Body of pancreas (tissue), 4 donors: ENCODE data around the gene GRID2. TPM values are rescaled to one million over a fixed set of nuclear protein-coding genes. Genes with fewer than 3 reads are reported as not detected.

Source experiments
- ATAC-seq: fragments of 150-250 bp; one replicate; pipeline ENCODE4 v1.9.1; 2016
- DNase-seq, 4 donors: peaks; one replicate each; pipeline ENCODE4 v3.0.0-alpha.2; 2019
- H3K27ac ChIP-seq, 4 donors: fragments of 200-600 bp; sonication (generic); 1 replicate in 3 of 4; 2 replicates in 1 of 4; pipeline versions ENCODE4 v1.5.1 to v1.6.1; 2016 to 2019; ENCODE audit warnings: mild to moderate bottlenecking in 1 of 4, mixed read lengths in 1 of 4, moderate library complexity in 1 of 4
- H3K27me3 ChIP-seq, 2 donors: fragments of 200-600 bp; sonication (generic); one replicate each; pipeline ENCODE4 v1.6.0; 2016; ENCODE audit warnings: mild to moderate bottlenecking in 1 of 2
- H3K36me3 ChIP-seq, 2 donors: fragments of 200-600 bp; sonication (generic); replicated peaks in 1 of 2; 2 replicates each; pipeline ENCODE4 v1.5.1; 2016; ENCODE audit warnings: low read depth in 2 of 2; ENCODE audit not compliant: insufficient read depth in 1 of 2
- H3K4me1 ChIP-seq: fragments of 200-600 bp; sonication (generic); one replicate; pipeline ENCODE4 v1.6.0; 2016
- H3K4me3 ChIP-seq, 2 donors: fragments of 200-600 bp; sonication (generic); 1 replicate in 1 of 2; 2 replicates in 1 of 2; pipeline ENCODE4 v1.5.1; 2016 to 2019
- H3K9me3 ChIP-seq, 3 donors: fragments of 200-600 bp; sonication (generic); 1 replicate in 2 of 3; 2 replicates in 1 of 3; pipeline ENCODE4 v1.5.1; 2016
- POLR2A ChIP-seq, 3 donors: fragments of 450-650 bp; IDR thresholded peaks; one replicate each; pipeline ENCODE4 v1.6.1; 2016; ENCODE audit warnings: antibody characterized with exemption in 3 of 3, mild to moderate bottlenecking in 2 of 3
- WGBS, 2 donors: methylation state at CpG; one replicate each; pipeline ENCODE4 v1.1.5; 2017; 5-methylcytosine and 5-hydroxymethylcytosine counted together
- intact Hi-C: fragments of 100-400 bp; cut with DNase I; formaldehyde crosslinking; loops from one replicate; pipeline ENCODE4 v1.15.1; 2023
- total RNA-seq, 2 donors: library from RNA; depleted of rRNA; stranded (reverse); fragments of >200 nt; gene quantifications; one replicate each; pipeline ENCODE4 v1.1.0, GENCODE V29; 2016
- TF ChIP-seq, protein P1 (sequence below), 7 experiments: fragments of 450-650 bp in 4 of 7; fragments of 200-600 bp in 3 of 7; sonication (generic) in 3 of 7; IDR thresholded peaks; one replicate each; pipeline ENCODE4 v1.5.1; 2016 to 2019; ENCODE audit warnings: antibody characterized with exemption in 7 of 7

The GRID2 gene
- total RNA-seq, 2 donors from 2014 or later = not detected

DNA sequence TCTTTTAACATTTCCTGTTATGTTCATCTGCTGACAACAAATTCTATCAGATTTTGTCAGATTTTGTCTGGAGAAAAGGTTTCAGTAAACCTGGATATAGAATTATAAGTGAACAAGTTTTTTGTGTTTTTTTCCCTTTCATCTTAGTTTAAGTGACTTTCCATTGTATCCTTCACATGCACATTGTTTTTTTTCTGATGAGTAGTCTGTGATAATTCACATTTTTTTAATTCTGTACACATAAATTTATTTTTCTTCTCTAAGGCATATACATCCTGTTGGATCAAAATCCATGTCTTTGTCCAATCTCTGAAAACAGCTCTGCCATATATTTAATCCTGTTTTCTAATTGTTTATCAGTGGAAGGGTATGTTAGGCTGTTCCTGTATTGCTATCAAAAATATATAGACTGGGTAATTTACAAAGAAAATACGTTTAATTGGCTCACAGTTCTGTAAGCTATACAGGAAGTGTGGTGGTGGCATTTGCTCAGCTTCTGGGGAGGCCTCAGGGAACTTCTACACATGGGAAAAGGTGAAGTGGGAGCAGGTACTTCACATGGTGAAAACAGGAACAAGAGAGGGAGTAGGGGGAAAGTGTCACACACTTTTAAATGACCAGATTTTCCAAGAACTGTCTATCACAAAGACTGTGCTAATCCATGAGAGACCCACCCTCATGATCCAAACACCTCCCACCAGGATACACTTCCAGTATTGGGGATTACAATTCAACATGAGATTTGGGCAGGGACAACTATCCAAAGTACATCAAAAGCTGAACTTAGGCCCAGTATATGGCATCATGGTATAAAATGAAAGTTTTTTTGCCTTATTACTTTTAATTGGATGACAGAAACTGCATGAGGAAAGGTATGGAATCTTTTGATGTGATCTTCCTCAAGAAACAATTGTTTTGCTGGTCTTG lies 45.6 kb upstream of the GRID2 start:
- Histone ChIP-seq H3K27ac (no peak overlapping the region), H3K27me3 (no peaks in the 10 kb centered on the region), H3K4me1 (no peaks in the 10 kb centered on the region), H3K4me3 (no peak overlapping the region), H3K9me3 (no peaks in the 10 kb centered on the region), H3K36me3 (no peaks in the 10 kb centered on the region)
- WGBS, 2 donors = 18 to 38% methylated on average over 1 of the region's 1 CpG
- DNase-seq (no peak), ATAC-seq (no peak)
- intact Hi-C loops = no loop called here
- TF ChIP-seq POLR2A (IDR thresholded peaks at IDR 0.05) = no peak
- TF ChIP-seq, protein P1, sequence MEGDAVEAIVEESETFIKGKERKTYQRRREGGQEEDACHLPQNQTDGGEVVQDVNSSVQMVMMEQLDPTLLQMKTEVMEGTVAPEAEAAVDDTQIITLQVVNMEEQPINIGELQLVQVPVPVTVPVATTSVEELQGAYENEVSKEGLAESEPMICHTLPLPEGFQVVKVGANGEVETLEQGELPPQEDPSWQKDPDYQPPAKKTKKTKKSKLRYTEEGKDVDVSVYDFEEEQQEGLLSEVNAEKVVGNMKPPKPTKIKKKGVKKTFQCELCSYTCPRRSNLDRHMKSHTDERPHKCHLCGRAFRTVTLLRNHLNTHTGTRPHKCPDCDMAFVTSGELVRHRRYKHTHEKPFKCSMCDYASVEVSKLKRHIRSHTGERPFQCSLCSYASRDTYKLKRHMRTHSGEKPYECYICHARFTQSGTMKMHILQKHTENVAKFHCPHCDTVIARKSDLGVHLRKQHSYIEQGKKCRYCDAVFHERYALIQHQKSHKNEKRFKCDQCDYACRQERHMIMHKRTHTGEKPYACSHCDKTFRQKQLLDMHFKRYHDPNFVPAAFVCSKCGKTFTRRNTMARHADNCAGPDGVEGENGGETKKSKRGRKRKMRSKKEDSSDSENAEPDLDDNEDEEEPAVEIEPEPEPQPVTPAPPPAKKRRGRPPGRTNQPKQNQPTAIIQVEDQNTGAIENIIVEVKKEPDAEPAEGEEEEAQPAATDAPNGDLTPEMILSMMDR (IDR thresholded peaks at IDR 0.05) = no peak

GRCh38 chr4:92261256-92261655 lies 42.5 kb upstream of the GRID2 start:
- DNase-seq (no peak), ATAC-seq (no peak)
- TF ChIP-seq POLR2A (IDR thresholded peaks at IDR 0.05) = no peak
- TF ChIP-seq, protein P1 (IDR thresholded peaks at IDR 0.05) = no peak
- H3K27ac ChIP-seq = no peak overlapping the region
- intact Hi-C loops = no loop called here
- no peak overlapping the region for H3K4me3 ChIP-seq
- WGBS, 2 donors = 80 to 81% methylated on average over 2 of the region's 2 CpGs
- no peaks in the 10 kb centered on the region for H3K27me3 ChIP-seq
- no peaks in the 10 kb centered on the region for H3K9me3 ChIP-seq
- peaks cover 4% of the 10 kb centered on the region for H3K4me1 ChIP-seq
- no peaks in the 10 kb centered on the region for H3K36me3 ChIP-seq

- ATAC-seq = no peak
- WGBS, 2 donors = 71 to 75% methylated on average over 2 of the region's 2 CpGs
- H3K9me3 ChIP-seq = no peaks in the 10 kb centered on the region
- intact Hi-C loops = no loop called here
- H3K4me3 ChIP-seq = no peak overlapping the region
- H3K4me1 ChIP-seq = peaks cover 4% of the 10 kb centered on the region
- TF ChIP-seq, protein P1 (IDR thresholded peaks at IDR 0.05) = no peak
- TF ChIP-seq POLR2A (IDR thresholded peaks at IDR 0.05) = no peak
- H3K36me3 ChIP-seq = no peaks in the 10 kb centered on the region
- no peak overlapping the region for H3K27ac ChIP-seq
- no peaks in the 10 kb centered on the region for H3K27me3 ChIP-seq
- DNase-seq = no peak
These were observed 41.4 kb upstream of the GRID2 start for GRCh38 chr4:92262371-92262770.

DNA sequence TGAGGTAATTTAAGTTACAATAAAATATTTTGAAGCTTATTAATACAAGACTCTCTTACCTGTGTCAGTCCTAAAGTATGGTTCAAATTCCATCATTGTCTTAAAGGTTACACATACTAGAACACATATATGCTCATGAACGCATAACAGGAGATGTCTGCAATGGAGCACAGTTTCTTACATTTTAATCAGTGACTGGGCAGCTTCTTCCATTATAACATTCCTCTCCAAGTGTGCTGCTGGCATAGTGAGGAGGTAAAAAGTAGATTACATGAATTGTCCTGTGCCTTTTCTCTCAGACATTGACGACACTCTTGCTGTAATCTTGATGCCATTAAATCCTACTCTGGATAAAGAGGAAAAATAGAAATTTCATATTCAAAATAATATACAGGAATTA lies 40.8 kb upstream of the GRID2 start:
- peaks cover 4% of the 10 kb centered on the region for H3K4me1 ChIP-seq

More for the DNA sequence above, 40.8 kb upstream of the GRID2 start:
- ATAC-seq (no peak), DNase-seq (no peak)
- Histone ChIP-seq H3K4me3 (no peak overlapping the region), H3K9me3 (no peaks in the 10 kb centered on the region), H3K27ac (no peak overlapping the region), H3K36me3 (no peaks in the 10 kb centered on the region), H3K27me3 (no peaks in the 10 kb centered on the region)
- 89 to 95% methylated on average over 2 of the region's 2 CpGs for WGBS, 2 donors
- intact Hi-C loops = no loop called here
- TF ChIP-seq, protein P1 (IDR thresholded peaks at IDR 0.05) = no peak
- TF ChIP-seq POLR2A (IDR thresholded peaks at IDR 0.05) = no peak
